ENCODE results near the gene DCDC2.
A peak's percentile ranks its signal among the peaks of the same experiment; 100 is the strongest.
"Not testable (repeated sequence)": the region's sequence is repeated elsewhere in the genome, so short reads cannot be mapped to it uniquely, and the experiment has no call there.

Gene DCDC2

DNA sequence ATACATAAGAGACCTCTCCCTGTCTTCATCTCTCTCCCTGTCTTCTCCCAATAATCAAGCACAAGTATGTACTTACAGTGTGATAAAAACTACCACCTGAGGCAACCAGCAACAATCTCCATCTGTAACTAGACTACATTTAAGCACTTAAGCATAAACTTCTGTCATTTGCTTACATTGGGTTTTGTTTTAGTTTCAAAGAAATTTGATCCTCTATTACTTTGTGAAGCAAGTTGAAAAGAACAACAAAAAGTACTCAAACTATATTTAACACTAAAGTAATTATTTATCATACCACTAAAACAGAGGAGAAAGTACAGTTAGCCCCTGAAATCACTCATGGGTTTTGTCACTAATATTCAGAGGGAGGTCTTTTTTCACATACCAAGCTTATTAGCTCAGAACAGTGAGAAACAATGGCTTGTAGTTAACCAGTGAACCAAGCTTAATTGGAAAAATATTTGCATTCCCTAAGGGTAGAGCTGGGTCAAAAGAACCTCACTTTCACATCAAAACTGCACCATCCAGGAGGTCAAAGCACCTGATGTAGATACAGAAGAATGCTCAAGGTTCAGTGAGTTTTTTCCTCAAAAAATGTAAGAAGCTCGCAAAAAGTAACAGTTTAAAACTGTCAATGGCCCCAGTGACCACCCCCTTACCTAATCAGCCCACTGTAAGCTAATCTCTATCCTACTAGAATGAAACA is 34.1 kb downstream of the DCDC2 start:
- no peak for DNase-seq

DNA sequence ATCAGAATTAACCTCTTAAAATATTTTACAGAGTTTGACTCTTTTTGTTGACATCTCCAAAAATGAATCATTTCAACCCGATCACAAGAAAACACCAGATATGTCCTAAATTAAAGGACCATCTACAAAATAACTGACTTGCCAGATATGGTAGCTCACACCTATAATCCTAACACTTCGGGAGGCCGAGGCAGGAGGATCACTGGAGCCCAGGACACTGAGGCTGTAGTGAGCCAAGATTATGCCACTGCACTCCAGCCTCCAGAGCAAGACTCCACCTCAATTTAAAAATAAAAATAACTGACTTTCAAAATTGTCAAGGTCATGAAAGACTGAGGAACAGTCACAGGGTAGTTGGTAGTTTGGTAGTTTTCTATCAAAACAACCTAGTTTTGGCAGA is 34.9 kb downstream of the DCDC2 start:
- no peak for DNase-seq

DNA sequence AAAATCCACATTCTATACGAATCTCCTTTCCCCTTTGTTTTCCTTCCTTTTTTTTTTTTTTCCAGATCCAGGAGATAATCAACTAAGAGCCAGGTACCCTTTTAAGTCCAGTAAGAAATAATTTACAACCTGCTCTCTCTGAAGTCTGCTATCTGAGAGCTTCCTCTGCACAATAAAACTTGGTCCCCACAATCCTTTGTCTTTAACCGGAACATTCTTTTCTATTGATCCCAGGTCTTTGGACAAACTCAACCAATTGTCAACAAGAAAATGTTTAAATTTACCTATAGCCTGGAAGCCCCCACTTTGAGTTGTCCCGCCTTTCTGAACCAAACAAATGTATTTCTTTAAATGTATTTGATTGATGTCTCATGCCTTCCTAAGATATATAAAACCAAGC is 35.4 kb downstream of the DCDC2 start:
- DNase-seq, result not testable (repeated sequence)

DNA sequence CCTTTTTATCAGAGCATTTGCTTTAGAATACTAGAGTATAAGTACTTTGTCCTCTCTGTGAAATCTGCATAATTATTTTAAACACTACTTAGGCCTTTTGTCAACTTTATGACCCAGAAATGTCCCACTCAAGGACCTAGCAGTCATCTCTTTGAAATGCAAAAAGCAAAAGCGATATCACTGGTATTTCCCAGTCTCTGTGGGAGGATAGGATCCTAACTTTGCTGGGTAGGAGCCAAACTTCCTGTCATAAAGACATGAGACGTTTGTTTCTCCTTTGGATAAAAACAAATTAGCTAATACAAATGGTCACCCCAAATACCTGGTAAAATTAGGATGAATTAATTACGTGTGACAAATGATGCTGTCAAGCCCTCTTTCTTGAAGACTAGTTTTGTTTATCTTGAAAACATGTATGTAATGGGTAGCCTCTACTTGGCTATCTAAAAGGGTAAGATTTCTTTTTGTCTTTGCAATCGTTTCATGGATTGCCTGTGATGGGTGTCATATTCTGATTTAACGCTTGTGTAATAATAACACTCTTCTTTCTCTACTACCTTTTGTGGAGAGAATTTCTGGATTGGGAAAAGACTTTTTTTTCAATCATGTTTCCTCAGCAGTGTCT is 36.2 kb downstream of the DCDC2 start:
- DNase-seq, result no peak

DNA sequence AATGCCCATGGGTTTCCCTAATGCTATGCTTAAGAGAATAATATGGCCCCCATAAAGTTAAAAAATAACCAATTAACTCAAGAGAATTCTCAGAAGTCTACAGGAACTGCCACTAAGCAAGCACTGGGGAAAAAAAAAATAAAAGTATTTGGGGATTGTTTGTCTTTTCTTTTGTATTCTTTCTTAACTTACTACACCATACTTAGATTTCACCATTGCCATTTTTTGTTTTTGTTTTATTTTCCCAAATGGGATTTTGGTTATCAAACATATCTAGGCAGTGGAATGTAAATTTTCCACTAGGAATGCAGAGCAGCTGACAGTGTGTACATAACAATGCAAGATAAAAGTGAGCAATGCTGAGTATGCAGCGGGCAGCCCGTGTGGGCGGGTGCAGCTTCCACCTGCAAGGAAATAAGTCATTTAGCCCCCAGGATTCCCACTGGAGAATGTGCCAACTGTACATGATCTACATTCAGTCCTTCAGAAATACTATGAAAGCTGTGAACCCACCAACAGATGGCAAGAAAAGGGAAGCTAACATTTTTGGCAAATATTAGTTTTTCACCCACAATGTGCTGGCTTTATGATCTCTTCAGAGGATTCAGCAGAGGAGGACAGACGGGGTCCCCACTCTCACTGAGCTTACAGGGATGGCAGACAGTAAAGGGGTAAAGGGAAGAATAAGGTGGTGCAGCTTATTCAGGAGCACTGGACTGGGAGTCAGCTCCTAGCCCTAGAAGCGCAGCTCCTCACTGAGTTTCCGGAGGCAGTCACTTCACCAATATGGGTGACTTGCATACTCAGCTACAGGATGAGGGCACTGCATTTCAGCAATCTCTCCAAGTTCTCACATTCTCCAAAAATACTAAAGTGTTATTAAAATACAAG is 44.4 kb downstream of the DCDC2 start:
- DNase-seq, result no peak

DNA sequence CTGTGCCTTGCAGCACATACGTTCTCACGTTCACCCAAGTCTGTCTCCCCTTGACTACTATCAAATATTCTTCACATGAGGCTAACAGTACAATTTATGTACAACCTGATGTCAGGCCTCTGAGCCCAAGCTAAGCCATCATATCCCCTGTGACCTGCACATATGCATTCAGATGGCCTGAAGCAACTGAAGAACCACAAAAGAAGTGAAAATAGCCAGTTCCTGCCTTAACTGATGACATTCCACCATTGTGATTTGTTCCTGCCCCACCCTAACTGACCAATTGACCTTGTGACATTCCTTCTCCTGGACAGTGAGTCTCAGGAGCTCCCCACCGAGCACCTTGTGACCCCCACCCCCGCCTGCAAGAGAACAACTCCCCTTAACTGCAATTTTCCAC is 46.1 kb downstream of the DCDC2 start:
- not testable (repeated sequence) for DNase-seq

DNA sequence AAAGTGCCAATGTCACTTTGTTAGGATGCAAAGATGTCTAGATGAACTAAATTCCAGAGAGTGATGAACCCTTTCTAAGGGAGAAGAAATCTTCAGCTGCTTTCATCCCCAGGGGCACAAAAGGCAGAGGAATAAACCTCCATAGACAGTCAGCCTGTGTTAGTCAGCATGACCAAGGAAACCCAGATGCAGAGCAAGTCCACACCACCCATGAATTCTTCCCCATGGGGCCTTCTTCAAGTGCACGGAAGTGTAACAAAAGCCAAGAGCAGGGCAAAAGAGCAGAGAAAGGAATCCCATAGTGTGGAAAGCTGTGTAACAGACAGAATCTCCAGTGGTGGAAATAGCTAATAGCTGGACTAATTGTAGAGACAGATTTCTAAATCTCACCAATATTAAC is 50.0 kb downstream of the DCDC2 start:
- no peak for DNase-seq

DNA sequence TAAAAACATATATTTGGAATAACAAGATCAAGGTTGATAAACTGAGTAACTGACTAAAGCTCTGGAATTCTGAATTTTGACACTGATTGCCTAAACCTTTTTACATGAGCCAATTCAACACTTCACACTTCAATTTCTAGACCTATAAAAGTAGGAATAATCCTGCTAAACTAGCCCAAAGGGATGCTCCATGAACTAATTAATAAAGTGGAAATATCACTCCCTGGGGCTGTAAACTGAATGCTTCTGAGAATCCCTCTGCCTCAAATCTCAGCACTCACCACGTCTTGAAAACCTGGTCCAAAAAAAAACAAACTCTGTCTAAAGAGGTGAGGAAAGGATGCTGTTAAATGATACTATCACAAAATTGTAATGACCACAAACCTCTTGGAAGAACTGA is 50.9 kb downstream of the DCDC2 start:
- DNase-seq, result no peak

DNA sequence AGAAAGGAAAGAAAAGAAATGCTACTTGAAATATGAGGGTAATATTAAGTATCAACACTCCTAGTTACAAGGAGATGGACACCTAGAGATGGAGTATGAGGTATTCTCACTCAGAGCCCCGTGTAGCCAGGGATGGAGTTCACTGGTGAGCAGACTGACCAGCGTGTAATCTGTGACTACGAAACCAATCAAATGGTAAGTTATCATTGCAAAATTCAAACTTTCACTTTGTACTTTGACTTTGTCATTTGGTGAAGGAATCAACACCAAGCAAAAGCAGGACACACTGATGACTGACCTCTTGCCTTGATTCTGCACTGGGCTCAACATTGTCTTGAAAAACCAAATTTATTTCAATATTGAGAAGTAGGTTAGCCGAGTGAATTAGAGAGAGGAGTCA is 51.8 kb downstream of the DCDC2 start:
- DNase-seq, result no peak

DNA sequence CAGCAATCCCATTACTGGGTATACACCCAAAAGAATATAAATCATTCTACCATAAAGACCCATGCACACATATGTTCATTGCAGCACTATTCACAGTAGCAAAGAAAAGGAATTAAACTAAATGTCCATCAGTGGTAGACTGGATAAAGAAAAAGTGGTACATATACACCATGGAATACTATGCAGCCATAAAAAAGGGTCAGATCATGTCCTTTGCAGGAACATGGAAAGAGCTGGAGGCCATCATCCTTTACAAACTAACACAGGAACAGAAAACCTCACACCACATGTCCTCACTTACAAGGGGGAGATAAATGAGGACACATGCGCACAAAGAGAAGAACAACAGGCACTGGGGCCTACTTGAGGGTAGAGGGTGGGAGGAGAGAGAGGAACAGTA is 60.9 kb downstream of the DCDC2 start:
- no peak for DNase-seq

DNA sequence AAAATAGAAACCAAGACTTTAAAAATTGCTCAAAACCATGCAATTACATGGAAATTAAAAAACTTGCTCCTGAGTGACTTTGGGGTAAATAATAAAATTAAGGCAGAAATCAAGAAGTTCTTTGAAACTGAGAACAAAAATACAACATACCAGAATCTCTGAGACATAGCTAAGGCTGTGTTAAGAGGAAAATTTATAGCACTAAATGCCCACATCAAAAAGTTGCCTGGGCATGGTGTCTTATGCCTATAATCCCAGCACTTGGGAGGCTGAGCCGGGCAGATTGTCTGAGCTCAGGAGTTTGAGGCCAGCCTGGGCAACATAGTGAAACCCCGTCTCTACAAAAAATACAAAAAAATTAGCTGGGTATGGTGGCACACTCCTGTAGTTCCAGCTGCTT is 64.0 kb downstream of the DCDC2 start:
- DNase-seq, result not testable (repeated sequence)

DNA sequence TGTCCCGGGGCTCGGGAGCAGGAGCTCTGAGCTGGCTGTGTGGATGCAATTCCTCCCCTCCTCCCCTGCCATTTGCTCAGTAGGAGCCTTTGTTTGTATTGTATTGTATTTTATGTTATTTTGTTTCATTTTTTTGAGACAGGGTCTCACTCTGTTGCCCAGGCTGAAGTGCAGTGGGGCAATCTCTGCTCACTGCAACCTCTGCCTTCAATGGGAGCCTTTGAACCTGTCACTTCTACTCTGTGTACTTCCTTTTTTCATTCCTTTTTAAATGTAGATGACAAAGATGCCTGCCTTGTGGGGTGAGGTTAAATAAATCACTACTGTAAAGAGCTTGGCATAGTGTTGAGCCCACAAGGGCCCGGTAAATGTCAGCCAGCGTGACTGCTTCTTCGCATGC is 70.6 kb downstream of the DCDC2 start:
- DNase-seq, result no peak

DNA sequence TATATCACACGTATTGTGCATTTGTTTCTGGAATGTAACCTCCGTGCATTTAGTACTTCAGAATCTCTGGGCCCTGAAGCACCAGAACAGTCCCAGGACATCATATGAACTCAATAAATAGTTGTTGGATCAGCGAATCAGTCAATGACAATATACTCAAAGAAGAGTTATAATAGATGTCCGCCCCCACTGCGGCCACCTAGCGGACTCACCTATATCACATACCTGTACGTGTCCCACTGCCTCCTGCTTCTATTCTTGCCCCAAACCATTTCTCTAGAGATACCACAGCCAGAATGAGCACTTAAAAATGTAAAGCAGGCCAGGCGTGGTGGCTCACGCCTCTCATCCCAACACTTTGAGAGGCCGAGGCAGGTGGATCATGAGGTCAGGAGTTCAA is 73.9 kb downstream of the DCDC2 start:
- DNase-seq, result peak; percentile 25

DNA sequence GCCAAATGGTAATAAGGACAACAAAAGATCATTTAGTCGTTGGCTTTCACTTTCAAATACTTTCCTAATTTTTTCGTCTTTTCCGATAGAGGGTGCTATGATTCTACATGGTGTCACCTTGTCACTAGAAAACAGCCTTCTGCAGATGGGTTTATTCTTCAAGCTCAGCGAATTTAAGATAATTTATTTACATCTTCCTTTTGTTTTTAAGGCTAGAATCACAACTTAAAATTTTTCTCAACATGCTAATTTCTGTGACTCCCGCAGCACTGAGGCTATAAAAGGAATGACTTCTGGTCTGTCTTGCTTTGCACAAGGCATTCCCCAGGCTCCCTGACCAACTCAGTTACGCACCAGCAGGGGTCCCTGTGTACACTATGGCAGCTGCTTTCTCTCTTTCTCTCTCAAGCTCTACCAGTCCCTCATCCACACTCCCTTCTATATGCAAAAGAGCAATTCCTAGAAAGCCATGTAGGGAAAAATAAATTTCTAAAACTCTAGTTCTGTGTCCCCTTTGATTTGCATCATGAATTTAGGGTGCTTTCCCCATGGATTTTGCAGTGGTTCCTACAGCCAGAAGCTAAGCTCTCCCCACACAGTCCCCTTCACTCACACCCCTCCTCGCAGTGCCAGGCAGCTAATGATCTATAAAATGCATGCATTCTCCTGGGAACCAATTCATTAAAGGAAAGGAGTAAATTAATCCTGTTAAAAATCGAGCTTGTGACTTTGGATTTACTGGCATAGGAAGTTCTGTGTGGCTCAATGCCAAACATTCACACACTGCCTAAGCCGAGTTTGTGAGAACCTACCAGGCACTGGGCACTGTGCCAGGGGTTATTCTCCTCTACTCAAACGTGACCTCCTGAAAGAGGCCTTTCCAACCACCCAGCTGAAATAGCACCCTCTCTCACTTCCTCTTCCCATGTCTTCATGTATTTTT is 74.5 kb downstream of the DCDC2 start:
- DNase-seq, result peak; percentile 87

DNA sequence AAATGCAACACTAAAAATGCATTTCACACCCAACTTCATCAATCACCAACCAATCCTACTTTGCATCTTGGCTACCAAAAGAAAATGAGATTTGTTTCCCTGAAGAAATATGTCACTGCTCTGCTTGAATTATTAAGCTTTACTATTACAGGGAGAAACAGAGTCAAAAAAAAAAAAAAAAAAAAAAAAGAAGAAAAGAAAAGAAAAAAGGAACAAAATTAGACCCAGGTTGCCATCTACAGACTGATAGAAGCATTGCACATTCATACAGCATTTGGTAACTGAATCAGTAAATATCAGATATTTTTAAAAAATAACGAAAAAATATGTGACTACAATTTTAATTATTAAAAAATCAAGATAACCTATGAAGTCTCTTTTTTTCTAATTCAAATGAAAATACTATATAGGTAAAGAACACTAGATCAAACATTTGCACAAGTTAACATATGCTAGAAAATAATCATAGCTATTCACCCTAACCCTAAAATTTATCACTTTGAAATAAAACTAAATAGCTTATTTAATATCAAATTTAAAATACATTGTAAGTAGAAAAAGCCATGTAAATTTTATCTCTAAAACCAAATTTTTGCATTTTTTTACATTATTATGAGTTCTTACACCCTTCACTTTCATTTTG is 83.3 kb downstream of the DCDC2 start:
- no peak for DNase-seq

DNA sequence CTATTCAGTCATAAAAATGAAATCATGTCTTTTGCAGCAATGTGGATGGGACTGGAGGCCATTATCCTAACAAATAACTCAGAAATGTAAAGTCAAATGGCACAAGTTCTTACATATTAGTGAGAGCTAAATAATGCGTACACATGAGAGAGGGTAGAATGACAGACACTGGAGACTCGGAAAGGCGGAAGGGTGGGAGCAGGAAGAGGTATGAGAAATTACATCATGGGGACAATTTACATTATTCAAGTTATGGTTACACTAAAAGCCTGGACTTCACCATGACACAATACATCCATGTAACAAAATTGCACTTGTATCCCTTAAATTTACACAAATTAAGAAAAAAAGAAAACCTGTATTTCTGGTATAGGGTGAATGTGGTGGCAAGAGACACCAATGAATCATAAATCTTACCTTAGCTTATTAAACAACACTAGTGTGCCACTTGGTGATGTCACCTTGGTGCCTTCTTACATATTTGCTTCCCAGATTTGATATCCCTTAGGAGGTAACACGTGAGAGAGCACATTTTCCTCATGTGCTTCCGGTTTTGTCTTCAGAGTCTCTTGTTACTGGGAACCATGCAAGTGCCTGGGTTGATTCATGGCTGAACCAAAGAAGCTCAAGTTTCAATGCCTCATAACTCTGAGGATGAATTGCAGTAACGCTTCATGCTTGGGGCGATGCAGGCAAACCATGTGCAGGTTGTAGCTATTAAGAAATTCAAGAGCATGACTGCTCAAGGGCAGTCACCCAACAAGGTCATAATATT is 84.6 kb downstream of the DCDC2 start:
- DNase-seq, result no peak

DNA sequence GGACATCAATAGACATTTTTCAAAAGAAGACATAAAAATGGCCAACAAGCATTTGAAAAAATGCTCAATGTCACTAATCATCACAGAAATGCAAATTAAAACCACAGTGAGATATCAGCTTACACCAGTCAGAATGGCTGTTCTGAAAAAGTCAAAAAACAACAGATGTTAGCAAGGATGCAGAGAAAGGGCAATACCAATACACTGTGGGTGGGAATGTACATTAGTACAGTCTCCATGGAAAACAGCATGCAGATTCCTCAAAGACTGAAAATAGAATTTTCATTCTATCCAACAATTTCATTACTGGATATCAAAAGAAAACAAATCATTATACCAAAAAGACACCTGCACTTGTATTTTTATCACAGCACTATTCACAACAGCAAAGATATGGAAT is 85.3 kb downstream of the DCDC2 start:
- no peak for DNase-seq

DNA sequence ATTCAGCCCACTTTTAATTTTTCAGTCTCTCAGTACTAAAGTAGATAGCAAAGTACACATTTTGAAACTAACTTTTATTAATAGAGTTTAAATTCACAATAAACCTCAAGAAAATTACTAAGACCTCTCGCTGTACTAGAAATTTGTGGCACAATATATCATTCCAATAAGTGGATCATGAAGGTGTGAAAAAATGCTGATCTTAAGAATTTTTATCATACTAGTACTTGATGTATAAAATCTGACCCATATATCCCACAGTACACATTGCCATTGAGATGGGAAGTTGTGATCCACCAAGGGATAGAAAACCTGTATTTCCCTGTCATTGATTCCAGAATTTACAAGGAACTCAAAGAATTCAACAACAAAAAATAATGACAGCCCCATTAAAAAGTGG is 85.7 kb downstream of the DCDC2 start:
- DNase-seq, result no peak

DNA sequence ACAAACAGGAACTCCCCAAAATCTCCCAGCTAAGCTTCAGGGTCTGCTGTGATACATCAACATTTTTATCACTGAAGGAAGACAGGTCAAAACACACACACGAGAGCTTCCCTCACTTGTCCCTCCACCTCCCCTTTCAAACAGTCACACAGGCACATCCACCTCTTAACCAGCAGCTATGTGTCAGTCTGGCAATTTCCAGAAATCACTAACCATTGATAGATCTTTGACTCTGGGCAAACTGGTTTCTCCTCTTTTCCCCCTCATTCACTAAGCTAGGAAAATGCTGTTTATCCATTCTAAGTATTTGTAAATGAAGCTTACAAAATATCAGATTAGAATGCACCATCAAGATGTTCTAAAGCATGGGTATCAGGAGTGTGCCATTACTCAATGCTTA is 87.8 kb downstream of the DCDC2 start:
- DNase-seq, result no peak

DNA sequence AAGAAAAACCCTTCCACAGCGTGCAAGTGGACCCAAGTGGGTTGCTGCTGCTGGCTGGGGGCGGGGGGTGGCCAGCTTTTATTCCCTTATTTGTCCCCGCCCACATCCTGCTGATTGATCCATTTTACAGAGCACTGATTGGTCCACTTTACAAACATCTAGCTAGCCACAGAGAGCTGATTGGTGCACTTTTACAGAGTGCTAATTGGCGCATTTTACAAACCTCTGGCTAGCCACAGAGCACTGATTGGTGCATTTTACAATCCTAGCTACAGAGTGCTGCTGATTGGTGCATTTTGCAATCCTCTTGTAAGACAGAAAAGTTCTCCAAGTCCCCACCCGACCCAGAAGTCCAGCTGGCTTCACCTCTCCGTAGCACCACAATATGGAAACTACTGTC is 99.6 kb downstream of the DCDC2 start:
- not testable (repeated sequence) for DNase-seq

DNA sequence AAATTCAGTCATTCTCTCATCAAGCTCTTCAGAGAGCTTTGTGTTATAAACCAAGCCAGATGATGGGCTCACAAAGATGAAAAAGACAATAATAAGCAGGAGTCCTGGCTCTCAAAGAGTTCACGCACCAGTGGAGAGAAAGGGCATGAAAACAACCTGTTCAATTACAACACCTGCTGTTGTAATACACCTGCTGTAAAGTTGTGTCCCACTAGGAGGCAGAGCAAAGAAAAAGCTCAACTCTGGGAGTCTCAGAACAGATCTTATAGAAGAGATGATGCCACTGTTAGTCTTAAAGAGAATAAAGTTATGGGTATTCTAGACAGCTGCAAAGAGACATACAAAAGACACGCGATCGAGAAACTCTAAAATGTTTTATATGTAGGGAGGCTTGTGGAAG is 100.6 kb downstream of the DCDC2 start:
- no peak for DNase-seq

DNA sequence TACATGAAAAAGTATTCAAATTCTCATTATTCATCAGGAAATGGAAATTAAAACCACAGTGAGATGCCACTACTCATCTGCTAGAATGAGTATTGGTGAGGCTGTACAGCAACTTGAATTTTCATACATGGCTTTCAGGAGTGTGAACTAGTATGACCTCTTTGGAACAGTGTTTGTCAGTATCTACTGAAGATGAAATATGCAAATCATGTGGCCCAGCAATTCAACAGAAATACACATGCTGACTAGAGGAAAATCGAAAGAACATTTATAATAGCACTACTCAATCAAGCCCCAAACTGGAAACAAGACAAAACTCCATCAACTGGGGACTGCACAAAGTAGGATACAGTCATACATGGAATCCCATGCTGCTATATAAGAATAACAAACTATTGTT is 102.2 kb downstream of the DCDC2 start:
- no peak for DNase-seq

Data from SHP77 treated with DMSO at 0.1 percent for 48 hours (cell line).